ENCODE data around the gene RNASEH2A.

RNASEH2A gene

DNA sequence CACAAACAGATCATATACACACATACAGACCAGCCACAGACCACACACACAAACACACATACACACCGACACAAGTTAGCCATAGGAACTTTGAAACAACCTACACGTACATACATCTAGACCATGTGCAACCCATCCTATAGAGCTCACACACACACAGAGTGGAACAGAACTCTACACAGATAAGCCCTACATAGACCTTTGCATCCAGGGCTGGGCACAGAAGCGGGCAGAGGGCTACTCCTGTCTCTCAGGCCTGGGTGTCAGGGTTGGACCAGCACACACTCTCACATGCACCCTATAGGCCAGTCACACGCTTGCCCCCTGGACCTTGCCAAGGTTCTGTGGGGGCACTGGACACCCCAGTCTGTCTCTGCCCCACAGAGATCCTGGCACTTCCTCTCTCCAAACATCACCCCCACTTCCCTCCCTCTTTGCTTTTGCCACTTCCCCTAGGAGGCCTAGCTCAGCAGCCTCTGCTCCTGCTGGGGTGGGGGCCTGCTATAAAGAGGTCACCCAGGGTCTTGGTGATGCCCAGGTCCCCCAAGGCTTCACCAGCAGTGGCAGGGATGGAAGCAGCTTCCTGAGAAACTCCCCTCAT lies 20.9 kb upstream of the RNASEH2A start:
- WGBS (ENCODE audit: insufficient coverage) = 55% methylated on average over 4 of the region's 4 CpGs
- Histone ChIP-seq H3K27me3 (replicated peaks in 2 of 5; ENCODE audit: control insufficient read depth in 4 of 5, insufficient read depth in 5 of 5, low read length in 4 of 5) (no peaks in the 10 kb centered on the region), H3K4me3 (ENCODE audit: control insufficient read depth in 1 of 7, extremely low read depth in 1 of 7, insufficient read depth in 4 of 7, low read depth in 2 of 7, low read length in 6 of 7) (peak overlapping the region in 4 of 7 experiments; percentile 40 to 57 (median 51)), H3K27ac (ENCODE audit: insufficient read depth in 1 of 2, low read depth in 1 of 2, low read length in 2 of 2, poor library complexity in 1 of 2, severe bottlenecking in 2 of 2) (peak overlapping the region; percentile 75 to 85), H3K4me1 (ENCODE audit: control extremely low read depth in 1 of 4, control insufficient read depth in 4 of 4, insufficient read depth in 4 of 4, low read length in 3 of 4) (peaks cover 28 to 86% (median 86%) of the 10 kb centered on the region in 4 experiments), H3K36me3 (ENCODE audit: control insufficient read depth in 4 of 4, insufficient read depth in 4 of 4, low read length in 3 of 4) (no peaks in the 10 kb centered on the region), H3K9me3 (ENCODE audit: control extremely low read depth in 1 of 5, control insufficient read depth in 4 of 5, insufficient read depth in 2 of 5, low read depth in 1 of 5, low read length in 4 of 5) (no peaks in the 10 kb centered on the region)
- POLR2A ChIA-PET = interaction anchor here (0.7 to 12.0 kb wide), 3 partner anchors 7 to 99 kb away, joined by 3 to 198 read pairs (median 79); partner anchors contain the start of genes HOOK2 and JUNB
- CTCF ChIA-PET = interaction anchor here (0.9 to 1.1 kb wide), 2 partner anchors 9 to 11 kb away, joined by 4 to 10 read pairs; no protein-coding TSS in a partner anchor
- peak in 2 of 3 donors; percentile 63 to 68 for DNase-seq

DNA sequence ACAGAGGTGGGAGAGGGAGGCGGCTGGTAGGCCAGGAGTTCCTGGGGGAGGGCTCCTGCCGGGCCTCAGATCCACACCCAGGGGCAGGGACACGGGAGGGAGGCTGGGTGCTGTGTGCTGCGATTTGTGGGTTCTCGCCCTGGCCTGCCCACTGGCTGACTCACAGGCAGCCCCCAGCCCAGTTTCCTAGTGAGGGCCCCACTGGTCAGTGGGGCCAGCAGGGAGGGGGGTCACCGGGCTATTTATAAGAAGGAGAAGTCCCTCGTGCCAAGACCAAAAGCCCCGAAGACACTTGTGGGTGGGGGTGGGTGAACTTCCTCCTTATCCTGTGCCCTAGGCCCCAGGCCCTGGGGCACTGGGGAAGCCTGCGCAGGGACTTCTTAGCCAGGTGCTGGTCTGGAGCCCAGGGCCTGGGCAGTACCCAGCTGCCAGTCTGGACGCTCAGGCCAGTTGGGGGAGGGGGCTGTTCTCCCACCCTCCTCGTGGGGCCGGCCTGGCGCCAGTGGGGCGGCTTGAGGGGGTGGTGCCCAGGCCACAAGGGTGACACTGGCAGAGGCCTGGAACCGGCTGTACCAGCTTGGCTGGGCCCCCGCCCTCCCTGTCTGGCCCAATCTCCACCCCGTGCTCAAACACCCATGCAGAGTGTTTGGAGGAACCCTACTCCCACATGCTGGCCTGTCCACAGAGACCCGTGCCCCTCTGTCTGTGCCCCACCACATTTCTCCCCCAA lies 20.1 kb upstream of the RNASEH2A start:
- DNase-seq = peak in 2 of 3 donors; percentile 79 to 85
- 14% methylated on average over 10 of the region's 18 CpGs for WGBS (ENCODE audit: insufficient coverage)
- CTCF ChIA-PET = interaction anchor here (0.9 to 3.5 kb wide), 3 partner anchors 9 to 10 kb away, joined by 4 to 47 read pairs (median 10); no protein-coding TSS in a partner anchor

DNA sequence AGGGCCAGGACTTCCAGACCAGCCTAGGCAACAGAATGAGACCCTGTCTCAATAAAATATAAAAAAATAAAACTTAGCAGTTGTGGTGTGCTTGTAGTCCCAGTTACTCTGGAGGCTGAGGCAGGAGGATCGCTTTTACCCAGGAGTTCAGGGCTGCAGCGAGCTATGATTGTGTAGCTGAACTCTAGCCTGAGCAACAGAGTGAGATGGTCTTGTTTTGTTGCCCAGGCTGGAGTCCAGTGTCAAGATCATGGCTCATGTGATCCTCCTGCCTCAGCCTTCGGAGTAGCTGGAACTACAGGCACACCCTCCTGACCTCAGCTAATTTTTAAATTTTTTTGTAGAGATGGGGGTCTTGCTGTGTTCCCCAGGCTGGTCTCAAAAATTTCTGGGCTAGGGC lies 19.4 kb upstream of the RNASEH2A start:
- H3K4me1 ChIP-seq (ENCODE audit: control extremely low read depth in 1 of 4, control insufficient read depth in 4 of 4, insufficient read depth in 4 of 4, low read length in 3 of 4) = peaks cover 29 to 87% (median 85%) of the 10 kb centered on the region in 4 experiments
- ChIA-PET CTCF (interaction anchor here (1.7 to 3.5 kb wide), 2 partner anchors 9 to 10 kb away, joined by 10 to 47 read pairs; no protein-coding TSS in a partner anchor), POLR2A (interaction anchor here (12.0 kb wide), 1 partner anchor 11 kb away, joined by 198 read pairs; the partner anchor contains the start of gene HOOK2)
- WGBS (ENCODE audit: insufficient coverage) = 100% methylated on average over 3 of the region's 3 CpGs
- peak overlapping the region in 1 of 7 experiments; percentile 57 for H3K4me3 ChIP-seq (ENCODE audit: control insufficient read depth in 1 of 7, extremely low read depth in 1 of 7, insufficient read depth in 4 of 7, low read depth in 2 of 7, low read length in 6 of 7)
- H3K27me3 ChIP-seq (replicated peaks in 2 of 5; ENCODE audit: control insufficient read depth in 4 of 5, insufficient read depth in 5 of 5, low read length in 4 of 5) = no peaks in the 10 kb centered on the region
- no peaks in the 10 kb centered on the region for H3K9me3 ChIP-seq (ENCODE audit: control extremely low read depth in 1 of 5, control insufficient read depth in 4 of 5, insufficient read depth in 2 of 5, low read depth in 1 of 5, low read length in 4 of 5)
- no peak for DNase-seq
- H3K27ac ChIP-seq (ENCODE audit: insufficient read depth in 1 of 2, low read depth in 1 of 2, low read length in 2 of 2, poor library complexity in 1 of 2, severe bottlenecking in 2 of 2) = peak overlapping the region; percentile 75 to 85
- no peaks in the 10 kb centered on the region for H3K36me3 ChIP-seq (ENCODE audit: control insufficient read depth in 4 of 4, insufficient read depth in 4 of 4, low read length in 3 of 4)

More for the DNA sequence above, 20.1 kb upstream of the RNASEH2A start:
- Histone ChIP-seq H3K9me3 (ENCODE audit: control extremely low read depth in 1 of 5, control insufficient read depth in 4 of 5, insufficient read depth in 2 of 5, low read depth in 1 of 5, low read length in 4 of 5) (no peaks in the 10 kb centered on the region), H3K27ac (ENCODE audit: insufficient read depth in 1 of 2, low read depth in 1 of 2, low read length in 2 of 2, poor library complexity in 1 of 2, severe bottlenecking in 2 of 2) (peak overlapping the region; percentile 75 to 85), H3K27me3 (replicated peaks in 2 of 5; ENCODE audit: control insufficient read depth in 4 of 5, insufficient read depth in 5 of 5, low read length in 4 of 5) (no peaks in the 10 kb centered on the region), H3K4me3 (ENCODE audit: control insufficient read depth in 1 of 7, extremely low read depth in 1 of 7, insufficient read depth in 4 of 7, low read depth in 2 of 7, low read length in 6 of 7) (peak overlapping the region in 4 of 7 experiments; percentile 40 to 57 (median 51)), H3K36me3 (ENCODE audit: control insufficient read depth in 4 of 4, insufficient read depth in 4 of 4, low read length in 3 of 4) (no peaks in the 10 kb centered on the region), H3K4me1 (ENCODE audit: control extremely low read depth in 1 of 4, control insufficient read depth in 4 of 4, insufficient read depth in 4 of 4, low read length in 3 of 4) (peaks cover 29 to 93% (median 91%) of the 10 kb centered on the region in 4 experiments)
- POLR2A ChIA-PET = interaction anchor here (0.7 to 12.0 kb wide), 2 partner anchors 10 to 99 kb away, joined by 3 to 198 read pairs; partner anchors contain the start of gene HOOK2

- ChIA-PET CTCF (interaction anchor here (1.1 to 3.5 kb wide), 3 partner anchors 10 to 21 kb away, joined by 3 to 47 read pairs (median 10); no protein-coding TSS in a partner anchor), POLR2A (interaction anchor here (12.0 kb wide), 1 partner anchor 12 kb away, joined by 198 read pairs; the partner anchor contains the start of gene HOOK2)
- H3K4me1 ChIP-seq (ENCODE audit: control extremely low read depth in 1 of 4, control insufficient read depth in 4 of 4, insufficient read depth in 4 of 4, low read length in 3 of 4) = peaks cover 29 to 82% (median 80%) of the 10 kb centered on the region in 4 experiments
- no peaks in the 10 kb centered on the region for H3K9me3 ChIP-seq (ENCODE audit: control extremely low read depth in 1 of 5, control insufficient read depth in 4 of 5, insufficient read depth in 2 of 5, low read depth in 1 of 5, low read length in 4 of 5)
- no peaks in the 10 kb centered on the region for H3K27me3 ChIP-seq (replicated peaks in 2 of 5; ENCODE audit: control insufficient read depth in 4 of 5, insufficient read depth in 5 of 5, low read length in 4 of 5)
- WGBS (ENCODE audit: insufficient coverage) = 94% methylated on average over 7 of the region's 10 CpGs
- no peak overlapping the region for H3K4me3 ChIP-seq (ENCODE audit: control insufficient read depth in 1 of 7, extremely low read depth in 1 of 7, insufficient read depth in 4 of 7, low read depth in 2 of 7, low read length in 6 of 7)
- DNase-seq = no peak
- no peaks in the 10 kb centered on the region for H3K36me3 ChIP-seq (ENCODE audit: control insufficient read depth in 4 of 4, insufficient read depth in 4 of 4, low read length in 3 of 4)
- H3K27ac ChIP-seq (ENCODE audit: insufficient read depth in 1 of 2, low read depth in 1 of 2, low read length in 2 of 2, poor library complexity in 1 of 2, severe bottlenecking in 2 of 2) = peak overlapping the region in 1 of 2 experiments; percentile 85
These were observed 18.9 kb upstream of the RNASEH2A start for GRCh38 chr19:12787458-12787857.

GRCh38 chr19:12788042-12788681 lies 18.2 kb upstream of the RNASEH2A start:
- no peak for DNase-seq
- H3K27ac ChIP-seq (ENCODE audit: insufficient read depth in 1 of 2, low read depth in 1 of 2, low read length in 2 of 2, poor library complexity in 1 of 2, severe bottlenecking in 2 of 2) = peak overlapping the region; percentile 79 to 96
- H3K36me3 ChIP-seq (ENCODE audit: control insufficient read depth in 4 of 4, insufficient read depth in 4 of 4, low read length in 3 of 4) = no peaks in the 10 kb centered on the region
- peak overlapping the region in 6 of 7 experiments; percentile 36 to 99 (median 82) for H3K4me3 ChIP-seq (ENCODE audit: control insufficient read depth in 1 of 7, extremely low read depth in 1 of 7, insufficient read depth in 4 of 7, low read depth in 2 of 7, low read length in 6 of 7)
- ChIA-PET CTCF (interaction anchor here (1.1 to 3.5 kb wide), 3 partner anchors 9 to 22 kb away, joined by 3 to 47 read pairs (median 10); no protein-coding TSS in a partner anchor), POLR2A (interaction anchor here (12.0 kb wide), 1 partner anchor 12 kb away, joined by 198 read pairs; the partner anchor contains the start of gene HOOK2)
- no peaks in the 10 kb centered on the region for H3K9me3 ChIP-seq (ENCODE audit: control extremely low read depth in 1 of 5, control insufficient read depth in 4 of 5, insufficient read depth in 2 of 5, low read depth in 1 of 5, low read length in 4 of 5)
- WGBS (ENCODE audit: insufficient coverage) = 93% methylated on average over 4 of the region's 4 CpGs
- peaks cover 29 to 80% (median 73%) of the 10 kb centered on the region in 4 experiments for H3K4me1 ChIP-seq (ENCODE audit: control extremely low read depth in 1 of 4, control insufficient read depth in 4 of 4, insufficient read depth in 4 of 4, low read length in 3 of 4)
- H3K27me3 ChIP-seq (replicated peaks in 2 of 5; ENCODE audit: control insufficient read depth in 4 of 5, insufficient read depth in 5 of 5, low read length in 4 of 5) = no peaks in the 10 kb centered on the region

GRCh38 chr19:12788682-12789097 lies 17.7 kb upstream of the RNASEH2A start:
- WGBS (ENCODE audit: insufficient coverage) = 0% methylated on average over 5 of the region's 12 CpGs
- H3K9me3 ChIP-seq (ENCODE audit: control extremely low read depth in 1 of 5, control insufficient read depth in 4 of 5, insufficient read depth in 2 of 5, low read depth in 1 of 5, low read length in 4 of 5) = no peaks in the 10 kb centered on the region
- H3K36me3 ChIP-seq (ENCODE audit: control insufficient read depth in 4 of 4, insufficient read depth in 4 of 4, low read length in 3 of 4) = no peaks in the 10 kb centered on the region
- DNase-seq = peak in 2 of 3 donors; percentile 84 to 87
- ChIA-PET POLR2A (interaction anchor here (0.6 to 12.0 kb wide), 3 partner anchors 13 to 366 kb away, joined by 3 to 198 read pairs (median 4); partner anchors contain the start of gene HOOK2), CTCF (interaction anchor here (1.1 to 3.5 kb wide), 3 partner anchors 8 to 23 kb away, joined by 3 to 47 read pairs (median 10); no protein-coding TSS in a partner anchor)
- H3K27ac ChIP-seq (ENCODE audit: insufficient read depth in 1 of 2, low read depth in 1 of 2, low read length in 2 of 2, poor library complexity in 1 of 2, severe bottlenecking in 2 of 2) = peak overlapping the region; percentile 79 to 96
- peaks cover 26 to 78% (median 69%) of the 10 kb centered on the region in 4 experiments for H3K4me1 ChIP-seq (ENCODE audit: control extremely low read depth in 1 of 4, control insufficient read depth in 4 of 4, insufficient read depth in 4 of 4, low read length in 3 of 4)
- peak overlapping the region in 6 of 7 experiments; percentile 54 to 99 (median 82) for H3K4me3 ChIP-seq (ENCODE audit: control insufficient read depth in 1 of 7, extremely low read depth in 1 of 7, insufficient read depth in 4 of 7, low read depth in 2 of 7, low read length in 6 of 7)
- no peaks in the 10 kb centered on the region for H3K27me3 ChIP-seq (replicated peaks in 2 of 5; ENCODE audit: control insufficient read depth in 4 of 5, insufficient read depth in 5 of 5, low read length in 4 of 5)
